GM23338 (cell line): ENCODE measurements around the gene FOXD1.

Source experiments
- EZH2 ChIP-seq: fragments of 200-600 bp; sonication (generic); IDR thresholded peaks from one replicate; pipeline ENCODE4 v1.8.0; 2017; ENCODE audit warnings: antibody characterized with exemption, mild to moderate bottlenecking, low read depth; ENCODE audit not compliant: unreplicated experiment
- EZH2phosphoT487 ChIP-seq: fragments of 200-600 bp; sonication (generic); IDR thresholded peaks from one replicate; pipeline ENCODE4 v1.8.1; 2018; ENCODE audit warnings: antibody characterized with exemption; ENCODE audit not compliant: unreplicated experiment
- JUNB ChIP-seq: IDR thresholded peaks from one replicate; pipeline ENCODE4 v1.6.1; 2016; ENCODE audit warnings: antibody characterized with exemption; ENCODE audit not compliant: unreplicated experiment
- POLR2AphosphoS5 ChIP-seq: IDR thresholded peaks from 2 replicates; pipeline ENCODE4 v1.6.1; 2016; ENCODE audit warnings: antibody characterized with exemption, low read depth
- TF ChIP-seq, protein P1 (sequence below), 2 experiments: fragments of 200-600 bp in 1 of 2; sonication (generic) in 1 of 2; conservative IDR thresholded peaks; 2 replicates each; pipeline versions ENCODE4 v1.5.1 to v1.6.1; 2016 to 2017; ENCODE audit warnings: antibody characterized with exemption in 2 of 2, low read depth in 2 of 2, mild to moderate bottlenecking in 2 of 2, moderate library complexity in 1 of 2

DNA sequence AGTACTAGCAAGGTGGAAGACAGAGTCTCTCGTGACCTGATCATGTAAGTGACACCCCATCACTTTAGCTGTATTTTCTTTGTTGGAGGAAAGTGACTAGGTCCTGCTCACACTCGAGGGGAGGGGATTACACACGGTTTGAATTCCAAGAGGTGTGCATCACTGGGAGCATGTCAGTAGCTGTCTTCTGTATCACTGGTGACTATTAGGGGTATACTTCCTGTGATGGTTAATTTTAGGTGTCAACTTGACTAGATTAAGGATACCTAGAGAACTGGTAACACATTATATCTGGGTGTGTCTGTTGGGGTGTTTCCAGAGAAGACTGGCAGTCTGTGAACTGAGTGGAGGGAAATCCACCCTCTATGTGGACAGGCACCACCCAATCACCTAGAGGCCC, 22.5 kb downstream of the FOXD1 start:
- TF ChIP-seq, protein P1, sequence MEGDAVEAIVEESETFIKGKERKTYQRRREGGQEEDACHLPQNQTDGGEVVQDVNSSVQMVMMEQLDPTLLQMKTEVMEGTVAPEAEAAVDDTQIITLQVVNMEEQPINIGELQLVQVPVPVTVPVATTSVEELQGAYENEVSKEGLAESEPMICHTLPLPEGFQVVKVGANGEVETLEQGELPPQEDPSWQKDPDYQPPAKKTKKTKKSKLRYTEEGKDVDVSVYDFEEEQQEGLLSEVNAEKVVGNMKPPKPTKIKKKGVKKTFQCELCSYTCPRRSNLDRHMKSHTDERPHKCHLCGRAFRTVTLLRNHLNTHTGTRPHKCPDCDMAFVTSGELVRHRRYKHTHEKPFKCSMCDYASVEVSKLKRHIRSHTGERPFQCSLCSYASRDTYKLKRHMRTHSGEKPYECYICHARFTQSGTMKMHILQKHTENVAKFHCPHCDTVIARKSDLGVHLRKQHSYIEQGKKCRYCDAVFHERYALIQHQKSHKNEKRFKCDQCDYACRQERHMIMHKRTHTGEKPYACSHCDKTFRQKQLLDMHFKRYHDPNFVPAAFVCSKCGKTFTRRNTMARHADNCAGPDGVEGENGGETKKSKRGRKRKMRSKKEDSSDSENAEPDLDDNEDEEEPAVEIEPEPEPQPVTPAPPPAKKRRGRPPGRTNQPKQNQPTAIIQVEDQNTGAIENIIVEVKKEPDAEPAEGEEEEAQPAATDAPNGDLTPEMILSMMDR (conservative IDR thresholded peaks at IDR 0.05; ENCODE audit: low read depth in 2 of 2) = no peak
- no peak for TF ChIP-seq EZH2
- no peak for TF ChIP-seq EZH2phosphoT487
- TF ChIP-seq POLR2AphosphoS5 = no peak
- TF ChIP-seq JUNB = no peak
